DND-41 (cell line): ENCODE data around the gene OR10AD1.

Experiments used
- EZH2 ChIP-seq: IDR thresholded peaks from 3 replicates; pipeline ENCODE4 v1.6.1; 2012; ENCODE audit warnings: borderline replicate concordance, low read depth, mild to moderate bottlenecking, moderate library complexity, low read length, inconsistent platforms; ENCODE audit not compliant: severe bottlenecking
- TF ChIP-seq, protein P1 (sequence below): IDR thresholded peaks from 2 replicates; pipeline ENCODE4 v1.5.1; 2012; ENCODE audit warnings: borderline replicate concordance, low read length, moderate library complexity, mild to moderate bottlenecking; ENCODE audit not compliant: poor library complexity, severe bottlenecking; ENCODE audit errors: extremely low read depth

DNA sequence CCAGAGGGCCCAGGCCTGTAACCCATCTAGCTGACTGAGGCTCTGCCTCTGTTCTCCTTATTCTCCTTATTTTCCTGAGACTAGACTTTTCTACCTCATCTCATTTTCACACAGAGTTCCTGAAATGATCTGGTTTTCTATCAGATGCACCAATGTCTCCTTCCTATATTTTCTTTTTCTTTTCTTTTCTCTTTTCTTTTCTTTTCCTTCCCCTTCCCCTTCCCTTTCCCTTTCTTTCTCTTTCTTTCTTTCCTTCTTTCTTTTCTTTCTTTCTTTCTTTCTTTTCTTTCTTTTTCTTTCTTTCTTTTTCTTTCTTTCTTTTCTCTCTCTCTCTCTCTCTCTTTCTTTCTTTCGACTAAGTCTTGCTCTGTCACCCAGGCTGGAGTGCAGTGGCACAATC is 22.7 kb downstream of the OR10AD1 start:
- TF ChIP-seq, protein P1, sequence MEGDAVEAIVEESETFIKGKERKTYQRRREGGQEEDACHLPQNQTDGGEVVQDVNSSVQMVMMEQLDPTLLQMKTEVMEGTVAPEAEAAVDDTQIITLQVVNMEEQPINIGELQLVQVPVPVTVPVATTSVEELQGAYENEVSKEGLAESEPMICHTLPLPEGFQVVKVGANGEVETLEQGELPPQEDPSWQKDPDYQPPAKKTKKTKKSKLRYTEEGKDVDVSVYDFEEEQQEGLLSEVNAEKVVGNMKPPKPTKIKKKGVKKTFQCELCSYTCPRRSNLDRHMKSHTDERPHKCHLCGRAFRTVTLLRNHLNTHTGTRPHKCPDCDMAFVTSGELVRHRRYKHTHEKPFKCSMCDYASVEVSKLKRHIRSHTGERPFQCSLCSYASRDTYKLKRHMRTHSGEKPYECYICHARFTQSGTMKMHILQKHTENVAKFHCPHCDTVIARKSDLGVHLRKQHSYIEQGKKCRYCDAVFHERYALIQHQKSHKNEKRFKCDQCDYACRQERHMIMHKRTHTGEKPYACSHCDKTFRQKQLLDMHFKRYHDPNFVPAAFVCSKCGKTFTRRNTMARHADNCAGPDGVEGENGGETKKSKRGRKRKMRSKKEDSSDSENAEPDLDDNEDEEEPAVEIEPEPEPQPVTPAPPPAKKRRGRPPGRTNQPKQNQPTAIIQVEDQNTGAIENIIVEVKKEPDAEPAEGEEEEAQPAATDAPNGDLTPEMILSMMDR = no peak
- no peak for TF ChIP-seq EZH2
